DND-41 (cell line): Measurements from ENCODE around the gene ACBD4.

Source experiments
- ATAC-seq: fragments of 200-7000 bp; cut with Tn5 transposase; 3 replicates; pipeline ENCODE4 v1.9.1; 2021; ENCODE audit warnings: low read depth; ENCODE audit not compliant: insufficient read depth
- DNase-seq: peaks from one replicate; pipeline ENCODE4 v3.0.0-alpha.2; 2020
- H2AFZ ChIP-seq: 2 replicates; pipeline ENCODE4 v1.6.0; 2012; ENCODE audit warnings: low read depth, low read length
- H3K27ac ChIP-seq: 2 replicates; pipeline ENCODE4 v1.5.1; 2012; ENCODE audit warnings: low read length, inconsistent platforms
- H3K27me3 ChIP-seq: fragments of 200-600 bp; sonication (generic); 2 replicates; pipeline ENCODE4 v1.6.0; 2012; ENCODE audit warnings: low read length, mild to moderate bottlenecking, inconsistent platforms; ENCODE audit not compliant: insufficient read depth, poor library complexity
- H3K36me3 ChIP-seq: 2 replicates; pipeline ENCODE4 v1.5.1; 2012; ENCODE audit warnings: low read length, inconsistent platforms; ENCODE audit not compliant: insufficient read depth
- H3K4me1 ChIP-seq: 2 replicates; pipeline ENCODE4 v1.5.1; 2012; ENCODE audit warnings: mild to moderate bottlenecking, low read length; ENCODE audit not compliant: insufficient read depth
- H3K4me2 ChIP-seq: 2 replicates; pipeline ENCODE4 v1.6.0; 2012; ENCODE audit warnings: mild to moderate bottlenecking, moderate library complexity, low read length, inconsistent platforms; ENCODE audit not compliant: insufficient read depth
- H3K4me3 ChIP-seq, 2 experiments: fragments of 200-600 bp in 1 of 2; shearing (Covaris generic) in 1 of 2; 2 replicates each; pipeline ENCODE4 v1.5.1; 2012 to 2016; ENCODE audit warnings: inconsistent platforms in 2 of 2, low read length in 2 of 2, mild to moderate bottlenecking in 2 of 2, low read depth in 1 of 2, moderate library complexity in 1 of 2
- H3K79me2 ChIP-seq: 2 replicates; pipeline ENCODE4 v1.6.0; 2012; ENCODE audit warnings: low read length, inconsistent platforms; ENCODE audit not compliant: insufficient read depth
- H3K9ac ChIP-seq: 2 replicates; pipeline ENCODE4 v1.6.0; 2012; ENCODE audit warnings: low read depth, mild to moderate bottlenecking, inconsistent platforms, low read length, moderate library complexity
- H3K9me3 ChIP-seq: 2 replicates; pipeline ENCODE4 v1.5.1; 2012; ENCODE audit warnings: low read length, moderate library complexity, mild to moderate bottlenecking, inconsistent platforms; ENCODE audit not compliant: insufficient read depth, severe bottlenecking
- H4K20me1 ChIP-seq: 2 replicates; pipeline ENCODE4 v1.6.0; 2012; ENCODE audit warnings: low read length; ENCODE audit not compliant: insufficient read depth
- EZH2 ChIP-seq: IDR thresholded peaks from 3 replicates; pipeline ENCODE4 v1.6.1; 2012; ENCODE audit warnings: borderline replicate concordance, low read depth, mild to moderate bottlenecking, moderate library complexity, low read length, inconsistent platforms; ENCODE audit not compliant: severe bottlenecking
- TF ChIP-seq, protein P1 (sequence below): IDR thresholded peaks from 2 replicates; pipeline ENCODE4 v1.5.1; 2012; ENCODE audit warnings: borderline replicate concordance, low read length, moderate library complexity, mild to moderate bottlenecking; ENCODE audit not compliant: poor library complexity, severe bottlenecking; ENCODE audit errors: extremely low read depth

Gene ACBD4

DNA sequence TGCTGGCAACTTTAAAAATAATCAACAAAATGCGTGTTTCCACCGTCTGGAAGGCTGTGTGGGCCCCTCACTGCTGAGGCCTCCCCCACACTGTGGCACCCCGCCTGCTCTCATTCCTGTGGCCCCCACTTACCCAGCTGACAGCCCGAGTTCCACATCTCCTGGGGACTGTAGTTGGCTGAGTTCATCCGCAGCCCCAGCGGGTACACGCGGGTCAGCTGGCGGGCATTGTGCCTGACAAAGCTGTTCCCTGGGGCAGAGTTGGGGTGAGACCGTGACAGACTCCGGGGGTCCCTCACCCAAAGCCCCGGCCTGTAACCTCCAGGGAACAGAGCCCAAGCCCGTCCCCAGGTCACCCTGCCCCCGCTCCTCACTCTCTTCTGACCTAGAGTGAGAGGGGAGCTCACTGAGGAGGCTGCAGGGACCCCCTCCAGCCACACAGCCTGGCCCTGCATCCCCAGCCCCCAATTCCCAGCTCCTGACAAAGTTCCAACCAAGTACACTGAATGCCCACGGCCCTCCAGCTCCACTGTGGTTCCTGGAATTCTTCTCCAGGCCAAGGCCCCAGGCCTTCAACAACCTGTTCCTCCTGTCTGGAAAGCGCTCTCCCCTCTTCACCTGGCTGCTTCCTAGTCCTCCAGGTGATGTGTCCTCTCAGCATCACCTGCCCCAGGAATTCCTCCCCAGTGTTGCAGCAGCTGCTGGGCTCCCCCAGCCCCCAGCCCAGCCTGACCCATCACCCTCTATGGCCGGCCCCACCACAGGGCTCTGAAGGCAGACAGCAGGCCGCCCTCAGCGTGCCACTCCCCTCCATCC is 21.2 kb upstream of the ACBD4 start:
- H3K36me3 ChIP-seq, result no peaks in the 10 kb centered on the region
- H3K4me3 ChIP-seq, result no peak overlapping the region
- DNase-seq (no peak), ATAC-seq (no peak)
- H3K79me2 ChIP-seq, result no peaks in the 10 kb centered on the region
- H3K9me3 ChIP-seq, result no peaks in the 10 kb centered on the region
- H3K4me2 ChIP-seq, result no peak overlapping the region
- H2AFZ ChIP-seq, result no peak overlapping the region
- no peak overlapping the region for H3K27ac ChIP-seq
- TF ChIP-seq, protein P1, sequence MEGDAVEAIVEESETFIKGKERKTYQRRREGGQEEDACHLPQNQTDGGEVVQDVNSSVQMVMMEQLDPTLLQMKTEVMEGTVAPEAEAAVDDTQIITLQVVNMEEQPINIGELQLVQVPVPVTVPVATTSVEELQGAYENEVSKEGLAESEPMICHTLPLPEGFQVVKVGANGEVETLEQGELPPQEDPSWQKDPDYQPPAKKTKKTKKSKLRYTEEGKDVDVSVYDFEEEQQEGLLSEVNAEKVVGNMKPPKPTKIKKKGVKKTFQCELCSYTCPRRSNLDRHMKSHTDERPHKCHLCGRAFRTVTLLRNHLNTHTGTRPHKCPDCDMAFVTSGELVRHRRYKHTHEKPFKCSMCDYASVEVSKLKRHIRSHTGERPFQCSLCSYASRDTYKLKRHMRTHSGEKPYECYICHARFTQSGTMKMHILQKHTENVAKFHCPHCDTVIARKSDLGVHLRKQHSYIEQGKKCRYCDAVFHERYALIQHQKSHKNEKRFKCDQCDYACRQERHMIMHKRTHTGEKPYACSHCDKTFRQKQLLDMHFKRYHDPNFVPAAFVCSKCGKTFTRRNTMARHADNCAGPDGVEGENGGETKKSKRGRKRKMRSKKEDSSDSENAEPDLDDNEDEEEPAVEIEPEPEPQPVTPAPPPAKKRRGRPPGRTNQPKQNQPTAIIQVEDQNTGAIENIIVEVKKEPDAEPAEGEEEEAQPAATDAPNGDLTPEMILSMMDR, result no peak
- no peak for TF ChIP-seq EZH2
- peaks cover 2% of the 10 kb centered on the region; the same call in 1 of the 2 replicates for H4K20me1 ChIP-seq
- H3K27me3 ChIP-seq, result no peaks in the 10 kb centered on the region
- H3K9ac ChIP-seq, result no peak overlapping the region
- H3K4me1 ChIP-seq, result no peaks in the 10 kb centered on the region

DNA sequence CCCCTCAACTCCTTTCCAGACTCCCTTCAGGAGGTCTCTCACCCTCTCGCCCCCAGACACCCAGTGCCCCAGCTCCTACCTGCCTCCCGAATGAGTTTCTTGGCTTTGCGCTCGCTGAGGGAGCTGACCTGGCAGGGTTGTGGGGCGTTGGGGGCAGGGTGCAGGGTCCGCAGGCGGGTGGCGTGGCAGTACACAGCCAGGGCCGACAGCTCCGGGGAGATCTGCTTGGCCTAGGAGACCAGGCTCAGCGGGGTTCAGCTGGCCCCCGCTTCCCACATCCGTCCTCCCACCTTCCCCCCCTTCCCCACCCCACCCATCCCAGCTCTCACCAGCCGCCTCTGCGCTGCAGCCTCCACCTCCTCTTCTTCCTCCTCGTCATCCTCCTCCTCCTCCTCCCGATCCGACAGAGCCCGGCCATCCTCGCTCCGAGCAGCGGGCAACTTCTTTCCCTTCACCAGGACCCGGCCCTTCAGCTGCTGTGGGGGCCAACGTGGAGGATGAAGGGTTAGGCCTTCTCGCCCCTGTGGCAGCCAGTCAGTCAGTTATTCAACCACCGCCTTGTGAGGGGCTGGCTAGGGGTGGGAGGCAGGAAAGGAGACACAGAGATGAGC is 20.4 kb upstream of the ACBD4 start:
- Histone ChIP-seq H3K9ac (no peak overlapping the region), H3K4me3 (no peak overlapping the region), H3K4me2 (no peak overlapping the region)

DNA sequence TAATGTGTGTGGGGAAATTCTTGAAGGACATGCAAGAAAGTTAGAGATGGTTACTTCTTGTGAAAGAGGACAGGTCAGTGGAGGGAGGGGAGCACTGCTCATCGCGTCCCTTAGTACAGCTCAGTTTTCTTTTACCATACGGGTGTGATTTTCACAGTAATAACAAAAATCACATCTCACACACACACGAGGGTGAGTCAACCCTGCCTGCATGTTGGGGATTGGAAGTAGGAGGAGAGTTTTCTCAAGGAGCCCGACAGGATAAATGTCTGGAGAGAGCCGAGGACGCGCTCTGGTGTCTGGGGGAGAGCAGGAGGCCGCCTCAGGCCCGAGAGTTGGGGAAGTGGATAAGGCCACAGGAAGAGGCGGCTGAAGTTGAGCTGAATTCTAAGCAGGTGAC is 19.6 kb upstream of the ACBD4 start:
- Histone ChIP-seq H3K36me3 (no peaks in the 10 kb centered on the region), H3K4me1 (no peaks in the 10 kb centered on the region), H3K27me3 (no peaks in the 10 kb centered on the region), H3K79me2 (no peaks in the 10 kb centered on the region), H3K27ac (no peak overlapping the region), H2AFZ (no peak overlapping the region), H3K4me3 (no peak overlapping the region), H3K9ac (no peak overlapping the region), H4K20me1 (no peaks in the 10 kb centered on the region; the same call in 1 of the 2 replicates), H3K9me3 (no peaks in the 10 kb centered on the region), H3K4me2 (no peak overlapping the region)
- no peak for ATAC-seq
- TF ChIP-seq EZH2, result no peak
- TF ChIP-seq, protein P1, result no peak
- no peak for DNase-seq

More for the DNA sequence above, 20.4 kb upstream of the ACBD4 start:
- no peak overlapping the region for H3K27ac ChIP-seq
- H3K9me3 ChIP-seq, result no peaks in the 10 kb centered on the region
- no peak for ATAC-seq
- no peaks in the 10 kb centered on the region for H3K79me2 ChIP-seq
- no peak for DNase-seq
- no peak overlapping the region for H2AFZ ChIP-seq
- no peaks in the 10 kb centered on the region for H3K4me1 ChIP-seq
- TF ChIP-seq, protein P1, result no peak
- TF ChIP-seq EZH2, result no peak
- H3K36me3 ChIP-seq, result no peaks in the 10 kb centered on the region
- H4K20me1 ChIP-seq, result no peaks in the 10 kb centered on the region; the same call in 1 of the 2 replicates
- no peaks in the 10 kb centered on the region for H3K27me3 ChIP-seq
